SK-MEL-5 (cell line): ENCODE results near the gene PKD2. TPM values are rescaled to one million over a fixed set of nuclear protein-coding genes. Genes with fewer than 3 reads are reported as not detected.

ENCODE experiments used
- DNase-seq: peaks from one replicate; pipeline ENCODE4 v3.0.0-alpha.2; 2016; ENCODE audit warnings: low read depth, low spot score
- in situ Hi-C: cut with HindIII; loops from 2 replicates; pipeline ENCODE4 v1.10.0; 2016; ENCODE audit warnings: low sequenced_read_pairs, high pct_unique_total_duplicates, low pct_unique_long_range_greater_than_20kb
- polyA plus RNA-seq, 2 experiments: library from polyadenylated mRNA; depleted of rRNA; stranded (reverse); fragments of >200 nt; gene quantifications; 2 replicates each; pipeline ENCODE4 v1.2.3, GENCODE V29; 2015
- total RNA-seq: library from RNA; depleted of rRNA; stranded (reverse); fragments of >200 nt; shearing (Covaris generic); gene quantifications from 2 replicates; pipeline ENCODE4 v1.2.3, GENCODE V29; 2014; rRNA removed

The PKD2 gene
- 31.5 and 33.0 TPM in 2 replicates for total RNA-seq
- 19.1 and 24.9 TPM in 2 replicates for polyA plus RNA-seq (2015; cell fraction: cytosol; rRNA removed)
- polyA plus RNA-seq (2015; cell fraction: nucleus; rRNA removed) = 51.1 and 54.5 TPM in 2 replicates

GRCh38 chr4:88007304-88008121 lies at the start of gene PKD2:
Gene PKD2 (plus strand): TSS chr4:88007635. CDS start chr4:88007734, 99 bp downstream.
- in situ Hi-C loops = no loop called here
- peak; percentile 67 for DNase-seq

GRCh38 chr4:87961993-87962392 lies 45.4 kb upstream of the PKD2 start:
- in situ Hi-C loops = loop anchor here (25.0 kb wide), 1 partner anchor 100 kb away; no protein-coding TSS in a partner anchor
- DNase-seq = no peak

DNA sequence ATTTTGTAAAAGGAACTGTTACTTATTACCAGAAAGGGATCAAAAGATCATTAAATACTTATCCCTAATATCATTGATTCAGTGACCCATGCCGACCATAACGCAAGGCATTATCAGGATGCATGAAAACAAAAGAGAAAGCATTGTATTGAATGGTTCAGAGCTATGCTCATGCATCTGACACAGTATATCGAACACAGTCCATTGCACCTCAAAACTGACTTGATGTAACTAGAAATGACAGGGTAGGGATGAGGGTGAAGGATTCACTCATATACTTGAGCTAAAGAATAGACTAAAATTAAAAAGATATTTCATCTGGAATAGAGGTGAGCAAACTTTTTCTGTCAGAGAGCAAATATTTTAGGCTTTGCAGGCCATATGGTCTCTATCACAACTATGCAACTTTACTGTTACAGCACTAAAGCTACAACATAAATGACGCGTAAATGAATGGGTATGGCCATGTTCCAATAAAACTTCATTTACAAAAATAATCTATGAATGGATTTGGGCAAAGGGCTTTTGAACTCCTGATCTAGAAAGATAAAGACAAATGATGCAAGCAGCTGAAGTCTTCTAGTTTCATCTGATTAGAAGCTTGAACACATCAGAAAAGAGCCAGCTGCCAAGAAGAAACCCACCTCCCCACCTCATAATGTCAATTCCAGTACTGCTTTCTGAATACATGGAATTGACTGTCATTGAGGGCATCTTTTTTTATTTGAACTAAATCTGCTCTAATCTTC lies 44.9 kb upstream of the PKD2 start:
- DNase-seq = no peak
- in situ Hi-C loops = loop anchor here (25.0 kb wide), 1 partner anchor 100 kb away; no protein-coding TSS in a partner anchor

- DNase-seq = no peak
Observed at GRCh38 chr4:87965501-87965975, 41.9 kb upstream of the PKD2 start.

DNA sequence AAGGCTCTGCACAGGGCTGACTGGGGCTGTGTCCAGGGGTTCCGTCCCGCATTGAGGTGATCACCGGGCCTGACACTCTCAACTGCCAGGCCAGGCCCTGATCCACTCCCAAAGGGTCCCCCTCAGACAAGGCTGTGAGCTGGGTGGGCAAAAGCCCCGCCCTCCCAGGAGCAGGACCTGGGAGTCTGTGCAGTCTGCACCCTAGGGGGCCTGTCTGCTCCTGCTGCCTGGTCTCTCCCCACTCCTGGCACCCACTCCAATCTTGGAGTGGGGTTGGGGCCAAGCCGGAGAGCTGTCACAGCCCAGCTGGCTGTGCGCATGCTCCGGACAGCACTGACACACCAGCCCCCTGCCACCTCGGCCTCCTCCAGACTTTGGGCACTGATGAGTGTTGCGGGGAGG lies 41.3 kb upstream of the PKD2 start:
- no peak for DNase-seq
- in situ Hi-C loops = loop anchor here (25.0 kb wide), 1 partner anchor 104 kb away; no protein-coding TSS in a partner anchor

More at GRCh38 chr4:87965501-87965975, 41.9 kb upstream of the PKD2 start:
- in situ Hi-C loops = loop anchor here (25.0 kb wide), 1 partner anchor 103 kb away; no protein-coding TSS in a partner anchor

GRCh38 chr4:87967193-87967592 lies 40.2 kb upstream of the PKD2 start:
- no peak for DNase-seq
- in situ Hi-C loops = loop anchor here (25.0 kb wide), 1 partner anchor 105 kb away; no protein-coding TSS in a partner anchor

- in situ Hi-C loops = loop anchor here (25.0 kb wide), 1 partner anchor 108 kb away; no protein-coding TSS in a partner anchor
- DNase-seq = no peak
Observed at GRCh38 chr4:87970121-87970520, 37.3 kb upstream of the PKD2 start.

GRCh38 chr4:87971866-87972265 lies 35.6 kb upstream of the PKD2 start:
- in situ Hi-C loops = loop anchor here (25.0 kb wide), 1 partner anchor 110 kb away; no protein-coding TSS in a partner anchor

DNA sequence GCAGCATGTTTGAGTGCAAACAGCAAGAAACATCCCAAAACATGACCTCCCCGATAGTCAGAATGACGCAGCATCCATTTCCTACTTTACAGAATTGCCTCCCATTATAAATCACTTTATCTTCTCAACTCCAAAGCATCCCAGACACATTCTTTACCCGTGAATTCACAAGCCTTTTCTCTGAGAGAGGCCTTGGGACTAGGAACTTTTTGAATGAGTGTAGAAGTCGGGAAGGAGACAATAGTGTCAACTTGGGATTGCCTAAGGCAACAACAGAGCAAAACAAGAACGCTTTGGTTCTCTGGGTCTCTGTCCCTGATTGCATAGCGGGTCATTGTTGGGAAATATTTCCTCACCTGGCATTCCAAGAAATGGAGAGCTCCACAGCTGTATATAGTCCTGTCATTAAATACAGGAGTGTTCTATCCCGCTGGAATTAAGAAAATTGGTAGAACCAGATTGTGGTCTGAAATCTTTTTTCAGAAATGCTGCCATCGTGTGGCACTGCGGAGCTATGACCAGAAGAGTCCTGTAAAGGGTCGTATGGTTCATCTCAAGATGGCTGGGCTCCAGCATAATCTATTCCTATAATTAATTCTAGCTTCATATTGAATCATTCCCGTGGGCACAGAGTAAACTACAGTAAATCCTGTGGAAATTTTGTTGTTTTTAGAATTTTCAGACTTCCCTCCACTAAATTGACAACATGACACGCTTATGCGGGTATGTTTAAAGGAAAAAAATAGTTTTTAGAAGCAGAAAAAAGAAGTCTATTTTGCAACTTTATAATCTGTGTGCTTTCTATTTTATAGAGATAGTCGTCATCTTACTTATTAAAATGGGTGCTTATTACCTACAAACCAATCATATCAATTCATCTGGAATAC lies 33.9 kb upstream of the PKD2 start:
- in situ Hi-C loops = loop anchor here (25.0 kb wide), 1 partner anchor 111 kb away; no protein-coding TSS in a partner anchor
- peak; percentile 85 for DNase-seq

More at GRCh38 chr4:87971866-87972265, 35.6 kb upstream of the PKD2 start:
- no peak for DNase-seq

DNA sequence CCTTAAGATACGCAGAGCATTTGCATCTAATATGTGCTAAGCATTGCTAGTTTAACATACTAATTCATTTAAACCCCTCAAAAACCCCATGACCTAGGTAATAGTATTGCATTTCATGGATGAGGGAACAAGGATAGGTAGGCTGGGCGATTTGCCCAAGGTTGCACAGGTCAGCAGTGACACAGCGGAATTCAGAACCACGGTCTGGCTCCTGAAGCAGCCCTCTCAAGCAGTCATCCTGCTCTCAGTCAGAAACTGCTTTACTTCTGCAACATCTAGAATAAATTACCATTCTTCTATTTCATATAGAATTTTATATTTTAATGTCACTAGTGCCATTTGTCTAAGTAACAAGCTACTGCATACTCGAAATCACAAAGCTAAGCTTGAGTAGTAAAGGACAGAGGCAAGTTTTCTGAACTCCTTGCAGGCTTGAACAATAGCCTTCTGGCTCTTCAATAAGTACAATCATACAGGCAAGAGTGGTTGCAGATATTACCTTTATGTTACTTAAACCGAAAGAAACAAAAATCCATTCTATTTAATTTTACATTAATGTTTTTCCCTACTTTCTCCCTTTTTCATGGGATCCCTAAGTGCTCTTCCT lies 32.5 kb upstream of the PKD2 start:
- in situ Hi-C loops = loop anchor here (25.0 kb wide), 1 partner anchor 113 kb away; no protein-coding TSS in a partner anchor
- no peak for DNase-seq

GRCh38 chr4:87975466-87975865 lies 32.0 kb upstream of the PKD2 start, which contains the start of gene SPP1:
Gene SPP1 (plus strand): TSS chr4:87975714. CDS start chr4:87976896, 1,182 bp downstream.
- in situ Hi-C loops = no loop called here

DNA sequence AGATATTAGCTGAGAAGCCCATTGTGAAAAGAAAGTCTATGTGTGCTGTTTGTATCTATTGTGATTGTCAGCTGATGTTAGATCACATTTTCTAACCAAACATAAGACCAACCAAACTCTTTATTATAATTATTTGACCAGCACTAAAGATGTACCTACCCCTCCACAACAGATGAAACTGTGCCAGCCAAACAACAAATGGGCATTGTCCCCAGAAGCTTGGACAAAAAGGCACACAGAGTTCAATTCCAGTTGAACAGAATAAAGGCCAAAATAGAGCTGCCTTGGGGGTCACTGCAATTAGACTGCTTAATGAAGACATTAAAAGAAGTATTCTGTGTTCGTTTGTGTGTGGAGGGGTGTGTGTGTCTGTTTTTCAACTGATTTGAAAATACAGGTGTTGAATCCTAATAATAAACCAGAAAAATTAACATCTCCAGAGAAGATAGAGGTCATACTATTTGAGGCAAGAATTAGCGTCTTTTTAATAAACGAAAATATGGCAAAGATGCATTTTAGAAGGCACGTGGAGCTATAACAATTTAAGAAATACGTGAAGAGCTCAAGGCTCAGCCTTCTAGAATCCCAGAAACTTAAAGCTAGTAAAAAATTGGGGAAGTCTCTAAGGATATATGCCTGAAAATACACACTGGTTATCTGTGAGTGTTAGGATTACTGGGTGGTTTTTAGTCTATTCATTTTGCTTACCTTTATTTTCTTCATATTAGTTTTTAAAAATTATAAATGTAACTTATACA lies 29.7 kb upstream of the PKD2 start:
- in situ Hi-C loops = no loop called here

More at GRCh38 chr4:87975466-87975865, 32.0 kb upstream of the PKD2 start, which contains the start of gene SPP1:
- DNase-seq = peak; percentile 90

GRCh38 chr4:87978681-87979080 lies 28.8 kb upstream of the PKD2 start:
- in situ Hi-C loops = no loop called here

More for the DNA sequence above, 29.7 kb upstream of the PKD2 start:
- peak; percentile 87 for DNase-seq

DNA sequence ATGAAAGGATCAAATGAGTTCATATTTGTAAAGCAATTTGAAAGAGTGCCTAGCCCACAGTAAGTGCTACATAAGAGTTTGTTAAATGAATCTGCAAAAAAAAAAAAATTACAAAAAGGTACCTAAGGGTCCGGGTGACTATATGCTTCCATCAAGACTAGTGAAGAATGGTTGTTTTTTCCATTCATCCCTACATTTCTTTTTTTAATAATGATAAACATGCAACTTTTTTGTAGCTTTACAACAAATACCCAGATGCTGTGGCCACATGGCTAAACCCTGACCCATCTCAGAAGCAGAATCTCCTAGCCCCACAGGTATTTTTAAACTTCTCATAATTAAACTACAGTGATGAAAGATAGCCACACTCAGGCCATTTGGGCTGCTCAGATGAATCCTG lies 27.6 kb upstream of the PKD2 start:
- DNase-seq = no peak
- in situ Hi-C loops = no loop called here

More at GRCh38 chr4:87978681-87979080, 28.8 kb upstream of the PKD2 start:
- DNase-seq = peak; percentile 53

DNA sequence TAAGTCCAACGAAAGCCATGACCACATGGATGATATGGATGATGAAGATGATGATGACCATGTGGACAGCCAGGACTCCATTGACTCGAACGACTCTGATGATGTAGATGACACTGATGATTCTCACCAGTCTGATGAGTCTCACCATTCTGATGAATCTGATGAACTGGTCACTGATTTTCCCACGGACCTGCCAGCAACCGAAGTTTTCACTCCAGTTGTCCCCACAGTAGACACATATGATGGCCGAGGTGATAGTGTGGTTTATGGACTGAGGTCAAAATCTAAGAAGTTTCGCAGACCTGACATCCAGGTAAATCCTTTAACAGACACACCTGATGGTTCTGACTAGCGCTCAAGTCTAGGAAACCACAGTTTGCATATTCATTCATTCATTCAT lies 25.9 kb upstream of the PKD2 start:
- in situ Hi-C loops = no loop called here
- no peak for DNase-seq
